ENCODE measurements around the gene KCNIP4.
"Not testable (repeated sequence)": the region's sequence is repeated elsewhere in the genome, so short reads cannot be mapped to it uniquely, and the experiment has no call there.

The KCNIP4 gene

GRCh38 chr4:21451032-21451431 is 497.5 kb downstream of the KCNIP4 start:
- DNase-seq: no peak

- no peak for DNase-seq
These were observed 498.2 kb downstream of the KCNIP4 start for GRCh38 chr4:21450331-21450730.

DNA sequence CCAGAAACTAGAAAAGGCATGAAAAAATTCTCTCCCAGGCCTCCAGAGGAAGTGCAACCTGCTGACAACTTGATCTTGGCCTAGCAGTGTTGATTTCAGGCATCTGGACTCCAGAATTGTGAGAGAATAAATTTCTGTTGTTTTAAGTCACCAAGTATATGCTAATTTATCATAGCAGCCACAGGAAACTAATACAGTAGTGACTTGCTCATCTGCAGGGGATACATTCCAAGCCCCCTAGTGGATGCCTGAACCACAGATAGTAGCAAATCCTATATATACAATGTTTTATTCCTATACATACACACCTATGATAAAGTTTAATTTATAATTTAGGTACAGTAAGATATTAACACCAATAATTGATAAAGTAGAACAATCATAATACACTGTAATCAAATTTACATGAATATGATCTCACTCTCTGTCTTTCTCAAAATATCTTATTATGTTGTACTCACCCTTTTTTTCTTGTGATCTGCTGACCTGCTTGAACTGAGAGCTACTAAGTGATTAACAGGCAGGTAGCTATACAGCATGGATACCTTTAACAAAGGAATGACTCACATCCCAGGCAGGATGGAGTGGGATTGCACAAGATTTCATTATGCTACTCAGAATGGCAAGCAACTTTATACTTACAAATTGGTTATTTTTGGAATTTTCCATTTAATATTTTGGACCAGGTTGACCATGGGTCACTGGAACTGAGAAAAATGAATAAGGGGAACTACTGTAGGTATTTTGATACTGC is 501.1 kb downstream of the KCNIP4 start:
- no peak for DNase-seq

- DNase-seq: no peak
These were observed 528.4 kb downstream of the KCNIP4 start for GRCh38 chr4:21420166-21420565.

DNA sequence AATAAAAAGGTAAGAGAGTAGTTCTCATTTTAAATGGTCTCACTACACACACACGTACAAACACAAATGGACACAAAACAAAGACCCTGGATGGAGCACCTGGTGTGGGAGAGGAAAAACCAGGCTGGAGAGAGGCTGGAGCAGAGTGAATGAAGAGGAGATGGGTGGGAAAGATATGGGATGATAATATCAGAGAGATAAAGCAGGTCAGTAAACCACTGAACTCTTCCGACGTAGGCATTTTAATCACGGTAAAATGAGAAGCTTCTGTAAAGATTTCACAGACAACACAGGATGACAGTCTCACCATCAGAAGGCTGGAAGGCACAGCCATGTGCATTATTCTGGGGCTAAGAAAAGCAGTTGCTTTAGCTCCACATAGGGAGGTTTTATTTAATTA is 532.8 kb downstream of the KCNIP4 start:
- DNase-seq: no peak

DNA sequence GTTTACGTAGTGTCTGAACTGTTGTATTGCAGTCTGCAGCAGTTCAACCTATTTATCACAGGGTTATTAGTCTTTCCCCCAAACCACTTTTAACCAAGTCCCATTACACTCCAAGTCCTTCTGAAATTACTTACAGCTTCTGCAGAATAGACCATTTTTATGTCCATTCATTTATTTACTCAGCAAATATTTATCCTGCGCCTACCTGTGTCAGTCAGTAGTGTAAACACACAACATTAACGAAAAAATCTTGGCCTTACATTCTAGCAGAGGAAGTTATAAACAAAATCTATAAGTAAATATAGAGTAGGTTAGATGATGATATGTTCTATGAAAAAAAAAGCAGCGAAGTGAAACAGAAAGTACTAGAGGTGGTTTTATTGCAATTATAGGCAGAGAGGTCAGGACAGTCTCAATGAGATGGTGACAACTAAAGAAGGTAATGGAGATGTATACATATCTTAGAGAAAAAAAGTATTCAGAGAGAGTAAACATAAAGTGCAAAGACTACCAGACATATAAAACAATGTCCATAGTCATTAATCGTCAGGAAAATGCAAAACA is 534.7 kb downstream of the KCNIP4 start:
- no peak for DNase-seq

DNA sequence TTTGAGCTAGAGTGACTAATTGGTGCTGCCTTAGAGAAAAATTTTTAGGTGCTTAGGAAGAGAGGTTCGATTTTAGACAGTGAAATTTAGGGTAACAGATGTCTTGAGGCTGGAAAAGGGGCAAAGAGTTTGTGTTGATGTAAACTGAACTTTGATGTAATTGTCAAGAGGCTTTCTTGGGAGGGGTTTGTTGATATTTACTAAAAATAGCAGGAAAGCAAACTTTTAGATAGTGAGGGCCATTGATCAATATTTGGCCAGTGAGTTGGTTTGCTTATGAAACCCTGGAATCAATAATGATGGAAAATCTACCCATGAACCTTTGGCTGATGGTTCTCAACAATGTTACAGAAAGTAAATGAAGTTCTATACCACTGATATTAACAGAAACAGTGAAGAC is 537.5 kb downstream of the KCNIP4 start:
- DNase-seq: no peak

GRCh38 chr4:21410372-21410771 is 538.2 kb downstream of the KCNIP4 start:
- DNase-seq: no peak

DNA sequence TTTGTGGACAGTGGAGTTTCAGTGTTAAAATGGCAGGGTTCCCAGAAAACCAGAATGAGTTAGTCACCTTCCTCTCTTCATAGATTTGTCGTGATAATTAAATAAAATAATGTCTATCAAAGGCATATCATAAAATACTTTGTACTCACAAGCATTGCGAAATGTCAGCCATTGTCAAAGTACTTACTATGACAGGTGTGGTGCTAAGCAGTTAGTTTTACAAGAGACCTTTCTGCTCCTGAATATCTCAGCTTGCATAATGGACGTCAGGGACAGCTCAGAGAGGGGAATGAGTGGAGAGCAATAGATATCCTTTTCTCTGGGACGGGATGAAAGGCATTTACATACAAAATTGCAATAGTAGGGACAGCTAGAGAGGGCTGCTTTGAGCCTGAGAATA is 560.9 kb downstream of the KCNIP4 start:
- DNase-seq: no peak

- no peak for DNase-seq
These were observed 562.3 kb downstream of the KCNIP4 start for GRCh38 chr4:21386166-21386780.

GRCh38 chr4:21385706-21386105 is 562.9 kb downstream of the KCNIP4 start:
- DNase-seq: no peak

- no peak for DNase-seq
These were observed 564.0 kb downstream of the KCNIP4 start for GRCh38 chr4:21384609-21385008.

GRCh38 chr4:21380861-21381260 is 567.7 kb downstream of the KCNIP4 start:
- DNase-seq: no peak

GRCh38 chr4:21377046-21377445 is 571.5 kb downstream of the KCNIP4 start:
- no peak for DNase-seq

- no peak for DNase-seq
These were observed 572.4 kb downstream of the KCNIP4 start for GRCh38 chr4:21376176-21376575.

DNA sequence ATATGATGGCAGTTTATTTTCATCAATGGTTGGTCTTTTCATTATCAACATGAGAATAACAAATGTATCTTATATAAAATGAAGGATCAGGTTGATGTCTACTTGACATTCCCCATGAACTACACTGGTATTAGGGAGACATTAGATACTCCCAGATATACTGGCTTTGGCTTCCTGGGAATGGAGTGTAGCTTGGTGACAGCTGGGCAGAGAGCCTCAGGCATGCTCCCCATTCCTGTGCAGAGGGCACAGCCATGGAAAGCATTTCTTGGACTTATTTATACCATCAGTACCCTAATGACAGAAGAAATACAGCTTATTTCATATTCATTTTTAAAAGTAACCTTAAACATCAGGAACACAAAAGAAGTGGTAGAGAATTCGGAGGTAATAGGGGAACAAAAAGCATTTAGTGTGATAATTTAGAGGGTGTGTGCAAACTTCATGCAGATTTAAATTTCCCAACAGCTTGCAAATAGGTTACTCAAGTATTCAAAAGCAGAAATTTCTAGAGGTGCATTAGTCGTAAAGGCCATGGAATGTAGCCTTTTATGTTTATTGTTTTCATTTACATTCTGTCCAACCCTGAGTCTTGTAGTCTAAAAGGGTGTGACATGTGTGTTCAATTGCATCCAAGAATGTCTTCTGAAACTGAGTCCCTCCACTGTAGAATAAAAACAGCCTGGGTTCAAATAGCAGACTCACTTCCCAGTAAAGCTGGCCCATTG is 573.8 kb downstream of the KCNIP4 start:
- no peak for DNase-seq

DNA sequence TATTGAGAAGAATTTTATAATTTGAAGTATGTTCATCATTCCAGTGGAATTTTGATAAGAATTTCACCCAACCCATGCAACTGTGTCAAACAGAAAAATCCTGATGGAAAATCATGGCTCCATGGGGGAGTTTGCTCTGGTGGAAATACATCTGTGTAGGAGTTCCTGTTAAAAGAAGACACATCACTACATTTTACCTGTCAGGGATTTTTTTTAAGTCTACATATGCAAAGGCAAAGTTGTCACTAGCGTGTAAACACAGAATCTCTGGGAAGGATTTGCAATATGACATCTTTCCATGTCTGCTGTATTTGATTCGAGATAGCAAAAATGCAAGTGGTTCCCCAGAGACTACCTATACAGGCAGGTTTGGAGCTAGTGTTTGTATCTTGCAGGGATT is 581.0 kb downstream of the KCNIP4 start:
- DNase-seq: no peak

- DNase-seq: no peak
These were observed 581.7 kb downstream of the KCNIP4 start for GRCh38 chr4:21366840-21367239.

- no peak for DNase-seq
These were observed 582.3 kb downstream of the KCNIP4 start for GRCh38 chr4:21366312-21366711.

GRCh38 chr4:21363701-21364100 is 584.9 kb downstream of the KCNIP4 start:
- DNase-seq: no peak

DNA sequence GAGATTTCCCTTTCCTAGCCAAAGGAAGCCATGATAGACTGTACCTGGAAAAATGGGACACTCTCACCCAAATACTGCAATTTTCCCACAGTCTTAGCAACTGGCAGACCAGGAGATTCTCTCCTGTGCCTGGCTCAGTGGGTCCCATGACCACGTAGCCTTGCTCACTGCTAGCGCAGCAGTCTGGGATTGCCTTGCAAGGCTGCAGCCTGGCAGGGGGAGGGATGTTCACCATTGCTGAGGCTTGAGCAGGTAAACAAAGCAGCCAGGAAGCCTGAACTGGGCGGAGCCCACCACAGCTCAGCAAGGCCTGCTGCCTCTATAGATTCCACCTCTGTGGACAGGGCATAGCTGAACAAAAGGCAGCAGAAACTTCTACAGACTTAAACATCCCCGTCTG is 596.2 kb downstream of the KCNIP4 start:
- DNase-seq: not testable (repeated sequence)

DNA sequence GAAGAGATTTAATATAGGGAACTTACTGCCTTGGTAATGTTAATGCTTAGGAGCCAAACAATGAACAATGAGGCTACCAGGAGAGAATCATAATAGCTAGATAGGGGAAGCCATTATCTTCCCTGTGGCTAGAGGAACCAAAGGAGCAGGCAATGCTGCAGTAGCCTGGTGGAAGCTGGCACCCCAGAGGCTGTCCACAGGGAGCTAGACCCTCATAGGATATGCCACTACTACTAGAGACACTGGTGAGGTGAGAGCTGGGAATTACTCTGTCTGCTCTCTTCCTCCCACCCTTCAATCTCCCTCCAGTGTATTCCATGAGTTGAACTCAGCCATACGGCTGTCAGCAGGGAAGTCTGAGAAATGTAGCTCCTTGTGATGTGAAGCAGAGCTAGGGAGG is 601.4 kb downstream of the KCNIP4 start:
- DNase-seq: no peak

- DNase-seq: no peak
These were observed 620.4 kb downstream of the KCNIP4 start for GRCh38 chr4:21327976-21328700.
